ENCODE results near the gene DLX3. TPM values are rescaled to one million over a fixed set of nuclear protein-coding genes. Genes with fewer than 3 reads are reported as not detected.
A peak's percentile ranks its signal among the peaks of the same experiment; 100 is the strongest.

The DLX3 gene
- total and polyA plus RNA-seq, 8 donors: 0.68 TPM; not detected in 7

GRCh38 chr17:50035421-50035879 is 40.4 kb upstream of the DLX3 start:
- 67 to 78% (median 70%) methylated on average over 5 of the region's 5 CpGs for WGBS, 5 donors
- Histone ChIP-seq H3K27ac (peak overlapping the region in 3 of 5 donors; percentile 54 to 75 (median 73)), H3K36me3 (no peaks in the 10 kb centered on the region), H3K9me3 (no peaks in the 10 kb centered on the region), H3K4me1 (peaks cover 35 to 59% (median 47%) of the 10 kb centered on the region in 4 donors), H3K27me3 (no peaks in the 10 kb centered on the region), H3K4me3 (no peak overlapping the region)
- DNase-seq: no peak
- intact Hi-C loops (cut with DNase I; ENCODE audit: low total_unique reads): no loop called here
- TF ChIP-seq CTCF (IDR thresholded peaks at IDR 0.05) (no peak), POLR2A (IDR thresholded peaks at IDR 0.05) (no peak), POLR2AphosphoS5 (IDR thresholded peaks at IDR 0.05) (no peak), EP300 (IDR thresholded peaks at IDR 0.05) (no peak)

- Histone ChIP-seq H3K4me1 (peaks cover 35 to 59% (median 47%) of the 10 kb centered on the region in 4 donors), H3K4me3 (no peak overlapping the region), H3K27me3 (no peaks in the 10 kb centered on the region), H3K27ac (peak overlapping the region in 3 of 5 donors; percentile 54 to 75 (median 73)), H3K9me3 (no peaks in the 10 kb centered on the region), H3K36me3 (no peaks in the 10 kb centered on the region)
- WGBS, 5 donors: 75 to 88% (median 80%) methylated on average over 16 of the region's 16 CpGs
- intact Hi-C loops (cut with DNase I; ENCODE audit: low total_unique reads): no loop called here
- DNase-seq: no peak
- TF ChIP-seq POLR2A (IDR thresholded peaks at IDR 0.05) (no peak), CTCF (IDR thresholded peaks at IDR 0.05) (no peak), POLR2AphosphoS5 (IDR thresholded peaks at IDR 0.05) (no peak), EP300 (IDR thresholded peaks at IDR 0.05) (no peak)
These were observed 39.7 kb upstream of the DLX3 start for GRCh38 chr17:50034498-50035364.

GRCh38 chr17:50033316-50033715 is 38.3 kb upstream of the DLX3 start:
- no peaks in the 10 kb centered on the region for H3K36me3 ChIP-seq
- H3K9me3 ChIP-seq: no peaks in the 10 kb centered on the region
- peak overlapping the region in 3 of 5 donors; percentile 8 to 75 (median 59) for H3K27ac ChIP-seq
- peaks cover 0 to 11% (median 0%) of the 10 kb centered on the region in 3 donors for H3K27me3 ChIP-seq
- H3K4me3 ChIP-seq: no peak overlapping the region
- TF ChIP-seq POLR2AphosphoS5 (IDR thresholded peaks at IDR 0.05): peak in 2 of 3 donors; percentile 7 to 15
- TF ChIP-seq CTCF (IDR thresholded peaks at IDR 0.05): no peak
- 61 to 76% (median 72%) methylated on average over 6 of the region's 6 CpGs for WGBS, 5 donors
- H3K4me1 ChIP-seq: peaks cover 36 to 66% (median 48%) of the 10 kb centered on the region in 4 donors
- peak; percentile 8 to 60 for DNase-seq
- intact Hi-C loops (cut with DNase I; ENCODE audit: low total_unique reads): no loop called here

- TF ChIP-seq POLR2A (IDR thresholded peaks at IDR 0.05) (no peak), CTCF (IDR thresholded peaks at IDR 0.05) (no peak), EP300 (IDR thresholded peaks at IDR 0.05) (no peak), POLR2AphosphoS5 (IDR thresholded peaks at IDR 0.05) (no peak)
- DNase-seq: no peak
- 72 to 90% (median 81%) methylated on average over 7 of the region's 7 CpGs for WGBS, 5 donors
- no peak overlapping the region for H3K4me3 ChIP-seq
- H3K27ac ChIP-seq: peak overlapping the region in 2 of 5 donors; percentile 74 to 79
- no peaks in the 10 kb centered on the region for H3K9me3 ChIP-seq
- no peaks in the 10 kb centered on the region for H3K36me3 ChIP-seq
- H3K4me1 ChIP-seq: peaks cover 15 to 43% (median 32%) of the 10 kb centered on the region in 4 donors
- intact Hi-C loops (cut with DNase I; ENCODE audit: low total_unique reads): no loop called here
- peaks cover 0 to 20% (median 0%) of the 10 kb centered on the region in 3 donors for H3K27me3 ChIP-seq
These were observed 34.2 kb upstream of the DLX3 start for GRCh38 chr17:50029185-50029584.
